Breast epithelium (tissue), 3 donors: ENCODE data around the gene CFHR2.
"Not testable (repeated sequence)": the region's sequence is repeated elsewhere in the genome, so short reads cannot be mapped to it uniquely, and the experiment has no call there.

Experiments used
- POLR2AphosphoS5 ChIP-seq, 3 donors: sonication (generic); formaldehyde crosslinking; IDR thresholded peaks; one replicate each; pipeline ENCODE4 v1.6.1; 2017; ENCODE audit warnings: antibody characterized with exemption in 3 of 3
- TF ChIP-seq, protein P1 (sequence below), 3 donors: fragments of 450-650 bp; IDR thresholded peaks; one replicate each; pipeline ENCODE4 v1.5.1; 2016 to 2017; ENCODE audit warnings: antibody characterized with exemption in 3 of 3, mild to moderate bottlenecking in 3 of 3, moderate library complexity in 3 of 3

- TF ChIP-seq, protein P1, sequence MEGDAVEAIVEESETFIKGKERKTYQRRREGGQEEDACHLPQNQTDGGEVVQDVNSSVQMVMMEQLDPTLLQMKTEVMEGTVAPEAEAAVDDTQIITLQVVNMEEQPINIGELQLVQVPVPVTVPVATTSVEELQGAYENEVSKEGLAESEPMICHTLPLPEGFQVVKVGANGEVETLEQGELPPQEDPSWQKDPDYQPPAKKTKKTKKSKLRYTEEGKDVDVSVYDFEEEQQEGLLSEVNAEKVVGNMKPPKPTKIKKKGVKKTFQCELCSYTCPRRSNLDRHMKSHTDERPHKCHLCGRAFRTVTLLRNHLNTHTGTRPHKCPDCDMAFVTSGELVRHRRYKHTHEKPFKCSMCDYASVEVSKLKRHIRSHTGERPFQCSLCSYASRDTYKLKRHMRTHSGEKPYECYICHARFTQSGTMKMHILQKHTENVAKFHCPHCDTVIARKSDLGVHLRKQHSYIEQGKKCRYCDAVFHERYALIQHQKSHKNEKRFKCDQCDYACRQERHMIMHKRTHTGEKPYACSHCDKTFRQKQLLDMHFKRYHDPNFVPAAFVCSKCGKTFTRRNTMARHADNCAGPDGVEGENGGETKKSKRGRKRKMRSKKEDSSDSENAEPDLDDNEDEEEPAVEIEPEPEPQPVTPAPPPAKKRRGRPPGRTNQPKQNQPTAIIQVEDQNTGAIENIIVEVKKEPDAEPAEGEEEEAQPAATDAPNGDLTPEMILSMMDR (IDR thresholded peaks at IDR 0.05), result not testable (repeated sequence)
- TF ChIP-seq POLR2AphosphoS5 (IDR thresholded peaks at IDR 0.05), result not testable (repeated sequence)
Measured at GRCh38 chr1:196932853-196933252, 10.7 kb upstream of the CFHR2 start.
